Dendritic cell treated with granulocyte-macrophage colony-stimulating factor and Interleukin-4, amounts not matched to agents 40 ng/mL and 50 ng/mL, for 4 days (primary cell): Measurements from ENCODE around the gene UBE2H.
"Not testable (repeated sequence)": the region's sequence is repeated elsewhere in the genome, so short reads cannot be mapped to it uniquely, and the experiment has no call there.

Experiments
- H3K27ac Mint-ChIP-seq: one replicate; pipeline ENCODE4 v1.8.0; 2022; ENCODE audit warnings: mild to moderate bottlenecking, mixed read lengths
- H3K27me3 Mint-ChIP-seq: one replicate; pipeline ENCODE4 v1.8.0; 2022; ENCODE audit warnings: mild to moderate bottlenecking, mixed read lengths
- H3K36me3 Mint-ChIP-seq: one replicate; pipeline ENCODE4 v1.8.0; 2022; ENCODE audit warnings: low read depth, mixed read lengths
- H3K4me1 Mint-ChIP-seq: one replicate; pipeline ENCODE4 v1.8.0; 2022; ENCODE audit warnings: low read depth, mixed read lengths
- H3K4me3 Mint-ChIP-seq: one replicate; pipeline ENCODE4 v1.8.0; 2022; ENCODE audit warnings: mild to moderate bottlenecking, moderate library complexity, mixed read lengths
- H3K9me3 Mint-ChIP-seq: one replicate; pipeline ENCODE4 v1.8.0; 2022; ENCODE audit warnings: mixed read lengths
- intact Hi-C: fragments of 100-400 bp; cut with micrococcal nuclease; formaldehyde crosslinking; loops from one replicate; pipeline ENCODE4 v1.15.0; 2022

Gene UBE2H

DNA sequence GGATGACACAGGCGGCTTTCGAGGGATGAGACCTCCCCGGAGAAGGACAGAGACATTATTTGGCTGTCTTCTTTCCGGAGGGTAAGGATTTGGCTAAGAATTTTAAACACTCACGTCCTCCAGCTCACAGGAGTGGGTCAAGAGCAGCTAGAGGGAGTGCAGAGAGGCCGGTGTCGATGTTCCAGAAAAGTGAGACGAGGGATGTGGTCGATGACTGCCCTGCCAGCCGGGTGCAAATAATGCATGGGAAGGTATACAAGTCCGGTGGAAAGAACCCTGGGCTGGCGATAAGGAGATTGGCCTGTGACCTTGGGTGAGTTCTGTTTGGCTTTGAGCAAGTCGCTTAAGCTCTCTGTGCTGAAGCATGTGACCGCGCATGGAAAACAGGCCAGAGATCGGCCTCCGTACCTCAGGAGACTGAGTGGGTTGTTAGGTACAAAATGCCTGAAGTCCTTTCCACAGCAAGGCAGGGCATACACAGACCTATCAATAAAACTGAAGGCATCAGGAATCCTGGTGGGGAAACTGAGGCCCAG lies 149.1 kb downstream of the UBE2H start:
- no peak overlapping the region for H3K4me3 Mint-ChIP-seq
- H3K36me3 Mint-ChIP-seq = no peaks in the 10 kb centered on the region
- intact Hi-C loops = no loop called here
- no peaks in the 10 kb centered on the region for H3K9me3 Mint-ChIP-seq
- peaks cover 4% of the 10 kb centered on the region for H3K4me1 Mint-ChIP-seq
- peaks cover 7% of the 10 kb centered on the region for H3K27me3 Mint-ChIP-seq
- H3K27ac Mint-ChIP-seq = no peak overlapping the region

DNA sequence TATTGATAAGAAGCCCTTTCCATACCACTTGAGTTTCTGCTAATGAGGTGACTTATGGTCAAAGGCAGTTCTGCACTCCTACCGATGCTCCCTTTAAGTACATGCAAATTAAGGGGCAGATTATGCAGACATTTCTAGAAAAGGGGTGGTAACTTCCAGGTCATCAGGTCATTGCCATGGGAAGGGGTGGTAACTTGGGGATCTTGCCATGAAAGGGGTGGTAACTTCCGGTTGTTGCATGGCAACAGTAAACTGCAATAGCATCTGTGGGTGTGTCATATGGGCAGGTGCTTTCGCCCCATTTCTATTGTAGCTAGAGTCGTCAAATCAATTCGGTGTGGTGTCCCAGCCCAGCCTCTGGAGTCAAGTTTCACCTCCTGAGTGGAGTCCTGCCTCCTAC lies 150.9 kb downstream of the UBE2H start:
- no peaks in the 10 kb centered on the region for H3K36me3 Mint-ChIP-seq
- no peak overlapping the region for H3K4me3 Mint-ChIP-seq
- peaks cover 4% of the 10 kb centered on the region for H3K4me1 Mint-ChIP-seq
- H3K9me3 Mint-ChIP-seq = no peaks in the 10 kb centered on the region
- intact Hi-C loops = no loop called here
- peaks cover 7% of the 10 kb centered on the region for H3K27me3 Mint-ChIP-seq
- H3K27ac Mint-ChIP-seq = no peak overlapping the region

DNA sequence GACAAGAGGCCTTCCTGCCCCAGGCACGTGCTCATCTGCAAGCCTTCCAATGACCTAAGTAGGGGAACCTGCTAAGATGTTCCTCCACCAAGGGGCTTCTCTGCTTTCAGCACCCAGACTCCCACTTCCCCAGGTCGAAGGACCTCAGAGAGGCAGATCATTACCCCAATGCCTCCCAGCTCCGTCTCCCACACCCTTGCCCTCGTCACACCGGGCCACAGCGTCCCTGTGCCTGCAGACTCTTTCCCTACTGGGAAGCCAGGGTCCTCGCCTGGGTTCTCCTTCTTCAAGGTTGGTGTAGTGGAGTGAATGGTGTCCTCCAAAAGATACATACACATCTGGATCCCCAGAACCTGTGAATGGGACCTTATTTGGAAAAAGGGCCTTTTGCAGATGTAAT lies 151.9 kb downstream of the UBE2H start:
- no peaks in the 10 kb centered on the region for H3K36me3 Mint-ChIP-seq
- H3K4me3 Mint-ChIP-seq = no peak overlapping the region
- H3K9me3 Mint-ChIP-seq = no peaks in the 10 kb centered on the region
- peaks cover 4% of the 10 kb centered on the region for H3K4me1 Mint-ChIP-seq
- intact Hi-C loops = no loop called here
- no peak overlapping the region for H3K27ac Mint-ChIP-seq
- H3K27me3 Mint-ChIP-seq = peaks cover 7% of the 10 kb centered on the region

DNA sequence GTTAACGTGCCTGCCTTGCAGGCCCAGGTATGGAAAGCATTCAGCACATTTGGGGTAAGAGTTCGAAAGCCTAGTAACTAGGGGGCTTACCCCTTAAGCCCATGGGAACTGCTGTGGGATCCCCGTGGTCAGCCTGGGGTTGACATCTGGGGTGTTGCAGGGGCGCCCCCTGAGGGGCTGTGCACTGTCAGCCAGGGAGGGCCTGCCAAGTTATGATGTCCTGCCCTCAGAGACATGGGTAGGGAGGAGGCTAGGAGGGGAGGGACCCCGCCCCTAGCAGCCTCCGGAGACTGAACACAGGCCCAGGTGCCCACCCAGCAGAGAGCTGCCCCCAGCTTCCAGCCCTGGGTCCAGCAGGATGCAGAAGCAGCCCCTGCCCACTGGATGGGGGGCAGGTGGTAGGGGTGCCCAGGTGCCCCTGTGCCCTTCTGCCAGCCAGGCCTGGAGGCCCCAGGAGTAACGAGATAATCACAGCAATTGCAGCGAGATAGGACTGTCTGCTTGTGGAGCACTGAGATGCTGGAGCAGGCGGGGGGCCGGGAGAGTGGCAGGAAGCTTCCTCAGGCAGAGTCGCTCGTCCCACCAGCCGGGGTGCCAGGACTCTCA lies 153.3 kb downstream of the UBE2H start:
- H3K27me3 Mint-ChIP-seq = peaks cover 10% of the 10 kb centered on the region
- no peaks in the 10 kb centered on the region for H3K36me3 Mint-ChIP-seq
- no peak overlapping the region for H3K4me3 Mint-ChIP-seq
- no peaks in the 10 kb centered on the region for H3K4me1 Mint-ChIP-seq
- intact Hi-C loops = no loop called here
- H3K9me3 Mint-ChIP-seq = no peaks in the 10 kb centered on the region
- H3K27ac Mint-ChIP-seq = no peak overlapping the region

DNA sequence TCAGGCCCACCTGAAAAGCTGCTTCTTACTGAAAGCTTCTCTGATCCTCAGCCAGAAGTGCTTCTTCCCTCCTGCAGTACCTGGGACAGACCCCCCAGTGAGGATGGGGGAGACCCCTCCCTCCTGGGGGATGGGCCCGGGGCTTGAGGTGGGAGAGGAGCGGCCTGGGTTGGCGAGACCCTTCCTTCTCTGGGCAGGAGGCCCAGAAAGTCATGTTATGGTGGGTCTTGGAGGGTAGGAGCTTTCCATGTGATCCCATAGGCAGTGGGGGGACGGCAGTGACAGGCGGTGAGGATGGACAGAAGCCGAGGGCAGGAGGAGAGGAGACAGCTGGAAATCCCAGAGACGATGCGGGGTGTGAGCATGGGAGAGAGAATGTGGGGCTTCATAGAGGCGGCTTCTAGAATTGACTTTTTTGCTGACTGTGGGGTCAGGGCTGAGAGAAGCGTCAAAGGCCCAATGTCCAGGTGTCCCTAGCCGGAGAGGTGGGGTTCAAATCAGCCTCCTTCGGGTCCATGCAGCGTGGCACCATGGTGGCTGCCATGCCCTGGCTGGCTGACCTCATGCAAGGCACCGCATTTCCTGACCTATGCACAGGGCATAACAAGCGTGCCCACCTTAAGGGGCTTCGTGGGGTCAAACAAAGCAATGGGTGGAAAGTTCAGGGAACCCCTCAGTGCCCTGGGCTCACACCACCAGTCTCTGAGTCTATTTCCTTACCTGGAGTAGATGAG lies 154.0 kb downstream of the UBE2H start:
- no peak overlapping the region for H3K27ac Mint-ChIP-seq
- no peak overlapping the region for H3K4me3 Mint-ChIP-seq
- intact Hi-C loops = no loop called here
- H3K9me3 Mint-ChIP-seq = no peaks in the 10 kb centered on the region
- no peaks in the 10 kb centered on the region for H3K36me3 Mint-ChIP-seq
- H3K27me3 Mint-ChIP-seq = peaks cover 16% of the 10 kb centered on the region
- H3K4me1 Mint-ChIP-seq = no peaks in the 10 kb centered on the region

DNA sequence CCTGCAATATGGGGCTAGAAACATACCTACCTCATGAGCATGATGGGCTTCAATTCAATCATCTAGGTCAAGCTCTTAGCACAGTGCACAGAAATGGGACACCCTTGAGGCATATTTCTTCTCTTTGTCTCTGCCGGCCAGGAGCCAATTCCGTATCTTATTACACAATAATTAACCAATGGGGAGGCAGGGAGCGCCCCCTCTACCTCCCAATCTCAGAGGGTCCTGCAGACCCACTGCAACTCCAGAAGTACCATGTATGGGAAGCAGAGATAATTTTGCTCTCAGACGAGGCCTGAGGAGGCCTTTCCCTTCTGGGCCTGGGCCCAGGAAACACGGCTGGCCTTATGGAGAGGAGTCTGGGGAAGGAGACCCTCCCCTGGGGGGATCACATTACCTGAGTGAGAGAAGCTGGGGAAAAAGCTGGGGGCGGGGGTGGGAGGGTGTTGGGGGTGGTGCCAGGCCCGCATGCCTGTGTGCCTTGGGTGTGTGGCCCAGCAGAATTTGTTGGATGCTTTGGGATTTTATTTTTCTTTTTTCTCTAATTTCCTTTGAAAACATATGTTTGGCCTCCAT lies 155.5 kb downstream of the UBE2H start:
- H3K9me3 Mint-ChIP-seq = no peaks in the 10 kb centered on the region
- peaks cover 27% of the 10 kb centered on the region for H3K27me3 Mint-ChIP-seq
- no peak overlapping the region for H3K4me3 Mint-ChIP-seq
- no peak overlapping the region for H3K27ac Mint-ChIP-seq
- no peaks in the 10 kb centered on the region for H3K4me1 Mint-ChIP-seq
- no peaks in the 10 kb centered on the region for H3K36me3 Mint-ChIP-seq
- intact Hi-C loops = no loop called here

DNA sequence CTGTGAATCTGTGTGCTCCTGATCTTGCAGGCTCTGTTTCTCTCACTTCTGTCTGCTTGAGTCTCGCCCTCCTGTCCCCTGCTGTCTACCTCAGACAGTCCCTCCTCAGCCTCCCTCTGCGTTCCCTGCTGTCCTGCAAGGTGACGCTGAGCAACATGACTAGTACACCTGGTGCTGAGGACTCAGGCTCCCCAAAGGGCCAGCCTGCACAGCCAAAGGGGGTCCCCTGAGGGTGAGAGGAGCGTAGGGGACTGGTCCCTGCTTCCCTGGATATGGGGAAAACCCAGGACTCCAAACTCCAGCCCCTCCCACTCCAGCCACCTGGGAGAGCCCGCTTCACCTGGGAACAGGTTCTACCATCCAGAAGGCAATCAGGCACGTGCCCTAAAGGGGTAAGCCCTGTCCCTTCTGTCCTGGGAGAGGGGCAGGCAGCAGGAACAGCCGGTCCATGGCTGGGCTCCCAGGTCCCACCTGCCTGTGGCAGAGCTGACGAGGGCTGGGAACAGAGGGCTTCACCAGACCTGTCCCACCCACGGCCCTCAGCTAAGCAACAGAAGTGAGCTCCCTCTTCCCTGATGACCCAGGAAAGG lies 156.5 kb downstream of the UBE2H start:
- intact Hi-C loops = no loop called here
- Mint-ChIP-seq H3K9me3 (no peaks in the 10 kb centered on the region), H3K27ac (no peak overlapping the region), H3K4me1 (no peaks in the 10 kb centered on the region), H3K27me3 (peaks cover 33% of the 10 kb centered on the region), H3K36me3 (no peaks in the 10 kb centered on the region), H3K4me3 (no peak overlapping the region)

DNA sequence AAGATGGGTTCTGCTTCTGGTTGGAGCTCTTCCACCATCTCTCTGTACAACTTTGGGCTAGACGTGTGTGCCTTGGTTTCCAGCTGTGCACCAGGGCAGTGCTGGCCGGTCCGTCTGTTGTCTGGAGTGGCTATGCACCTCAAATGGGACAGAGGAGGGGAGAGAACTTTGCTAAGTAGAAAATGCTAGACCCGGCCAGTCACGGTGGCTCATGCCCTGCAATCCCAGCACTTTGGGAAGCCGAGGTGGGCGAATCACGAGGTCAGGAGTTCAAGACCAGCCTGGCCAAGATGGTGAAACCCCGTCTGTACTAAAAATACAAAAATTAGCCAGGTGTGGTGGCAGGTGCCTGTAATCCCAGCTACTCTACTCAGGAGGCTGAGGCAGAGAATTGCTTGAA lies 158.3 kb downstream of the UBE2H start:
- H3K4me3 Mint-ChIP-seq, H3K36me3 Mint-ChIP-seq, H3K9me3 Mint-ChIP-seq, H3K4me1 Mint-ChIP-seq, H3K27ac Mint-ChIP-seq, intact Hi-C loops: not testable (repeated sequence)
- H3K27me3 Mint-ChIP-seq = peaks cover 49% of the 10 kb centered on the region

DNA sequence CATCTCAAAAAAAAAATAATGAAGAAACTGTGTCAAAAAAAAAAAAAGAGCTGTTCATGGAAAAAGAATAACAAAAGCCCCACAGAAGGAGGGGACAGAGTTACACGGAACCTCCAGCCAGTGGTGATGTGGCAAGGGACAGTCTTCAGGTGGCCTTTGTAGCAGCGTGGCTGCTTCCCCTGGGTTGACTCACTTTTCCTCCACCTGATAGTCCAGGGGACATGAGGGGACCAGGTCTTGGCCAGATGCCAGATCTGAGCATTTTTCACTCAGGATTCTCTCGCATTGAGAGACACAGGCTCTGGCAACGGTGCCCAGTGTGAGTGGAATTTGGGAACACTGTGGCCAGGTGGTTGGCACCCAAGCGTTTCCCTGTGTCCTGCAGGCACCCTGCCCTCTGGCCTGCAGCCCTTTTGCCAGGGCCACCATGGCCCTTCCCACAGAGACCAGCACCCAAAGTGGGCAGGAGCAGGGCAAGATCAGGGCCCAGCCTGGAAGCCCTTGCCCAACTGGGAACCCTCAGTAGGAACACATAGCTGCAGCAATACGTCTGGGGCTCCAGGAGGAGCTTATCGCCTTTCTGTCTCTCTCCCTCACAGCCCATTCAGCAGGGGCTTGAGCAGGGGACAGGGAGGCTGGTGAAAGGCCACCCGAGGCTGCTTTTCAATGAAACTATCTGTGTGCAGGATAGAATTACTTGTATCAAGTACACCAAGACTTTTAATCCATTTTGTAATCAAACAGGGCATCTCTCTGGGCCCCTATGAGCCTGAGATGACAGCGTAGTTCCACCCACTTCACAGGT lies 159.1 kb downstream of the UBE2H start:
- no peaks in the 10 kb centered on the region for H3K4me1 Mint-ChIP-seq
- H3K27ac Mint-ChIP-seq = no peak overlapping the region
- intact Hi-C loops = no loop called here
- H3K9me3 Mint-ChIP-seq = no peaks in the 10 kb centered on the region
- H3K36me3 Mint-ChIP-seq = no peaks in the 10 kb centered on the region
- peaks cover 56% of the 10 kb centered on the region for H3K27me3 Mint-ChIP-seq
- H3K4me3 Mint-ChIP-seq = no peak overlapping the region

DNA sequence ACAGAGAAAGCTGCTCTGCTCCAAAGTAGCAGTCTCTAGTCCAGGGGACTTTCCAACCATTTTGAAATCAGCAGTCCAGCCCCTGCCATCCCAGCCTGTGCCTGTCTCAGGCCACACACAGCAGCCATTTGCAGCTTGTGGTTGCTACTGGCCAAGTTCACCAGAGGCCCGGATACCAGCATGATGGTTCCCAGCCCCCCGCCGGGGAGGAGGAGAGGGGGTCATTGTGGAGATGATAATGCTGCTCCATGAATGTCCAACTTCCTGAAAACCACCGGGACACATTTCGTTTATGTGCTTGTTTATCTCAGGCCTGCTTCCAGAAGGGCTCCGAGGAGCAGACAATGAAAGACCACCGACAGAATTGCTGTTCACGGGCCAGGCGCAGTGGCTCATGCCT lies 160.0 kb downstream of the UBE2H start:
- Mint-ChIP-seq H3K36me3 (no peaks in the 10 kb centered on the region), H3K9me3 (no peaks in the 10 kb centered on the region), H3K4me1 (no peaks in the 10 kb centered on the region), H3K4me3 (no peak overlapping the region), H3K27ac (no peak overlapping the region), H3K27me3 (peaks cover 65% of the 10 kb centered on the region)
- intact Hi-C loops = no loop called here

DNA sequence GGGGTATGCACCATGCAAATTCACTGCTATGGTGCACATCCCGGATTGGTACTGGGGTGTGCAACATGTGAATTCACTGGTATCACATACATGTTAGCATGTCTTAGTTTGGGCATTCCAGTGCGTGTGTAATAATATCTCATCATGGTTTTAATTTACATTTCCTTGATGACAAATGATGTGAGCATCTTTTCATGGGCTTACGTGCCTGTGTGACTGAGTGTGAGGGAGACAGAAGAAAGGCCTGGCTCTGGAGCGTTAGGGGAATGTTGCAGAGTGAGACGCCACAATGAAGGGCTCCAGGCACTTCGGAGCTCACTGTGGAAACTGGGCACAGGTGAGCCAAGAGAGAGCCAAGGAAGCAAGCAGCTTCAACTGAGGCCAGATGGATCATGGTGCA lies 162.6 kb downstream of the UBE2H start:
- intact Hi-C loops = no loop called here
- Mint-ChIP-seq H3K9me3 (no peaks in the 10 kb centered on the region), H3K27ac (no peak overlapping the region), H3K27me3 (peaks cover 89% of the 10 kb centered on the region), H3K4me3 (no peak overlapping the region), H3K36me3 (no peaks in the 10 kb centered on the region), H3K4me1 (peaks cover 16% of the 10 kb centered on the region)

DNA sequence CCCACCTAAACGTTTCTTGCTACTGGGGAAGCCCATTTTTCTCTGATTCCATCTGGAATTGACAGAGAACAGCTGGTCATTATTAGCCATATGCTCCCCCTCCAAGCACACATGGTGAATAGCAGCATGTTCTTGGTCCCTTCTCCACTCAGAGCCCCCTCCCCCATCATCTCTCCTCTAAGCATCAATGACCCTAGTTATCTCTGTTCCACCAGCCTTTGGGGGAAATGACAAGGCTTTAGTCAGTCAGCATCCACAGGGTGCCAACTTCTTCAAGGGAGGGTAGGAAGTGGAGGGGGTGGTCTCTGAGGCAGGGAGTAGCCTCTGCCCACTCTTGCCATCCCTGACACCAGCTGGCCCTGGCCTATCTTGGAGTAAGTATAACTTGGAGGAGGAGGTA lies 163.1 kb downstream of the UBE2H start:
- intact Hi-C loops = no loop called here
- H3K27me3 Mint-ChIP-seq = peaks cover 93% of the 10 kb centered on the region
- no peaks in the 10 kb centered on the region for H3K9me3 Mint-ChIP-seq
- no peak overlapping the region for H3K27ac Mint-ChIP-seq
- peaks cover 20% of the 10 kb centered on the region for H3K4me1 Mint-ChIP-seq
- H3K36me3 Mint-ChIP-seq = no peaks in the 10 kb centered on the region
- no peak overlapping the region for H3K4me3 Mint-ChIP-seq

DNA sequence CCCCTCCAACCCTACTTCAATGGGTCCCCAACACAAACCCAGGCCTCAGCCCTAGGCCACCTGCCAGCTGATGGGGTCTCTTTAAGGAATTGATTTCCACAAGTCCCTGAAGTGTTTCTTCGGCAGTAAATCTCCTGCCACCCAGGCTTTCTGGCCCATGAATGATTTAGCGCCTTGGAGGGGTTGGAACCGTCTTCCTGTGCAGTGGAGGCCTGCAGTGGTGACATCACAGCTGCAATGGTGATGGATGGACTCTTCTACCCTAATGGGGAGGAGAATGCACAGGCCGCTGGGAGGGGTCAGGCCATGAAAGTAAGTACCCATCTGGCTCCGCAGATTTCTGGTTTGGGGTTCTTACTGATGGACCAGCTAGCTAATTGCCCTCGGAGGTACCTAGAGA lies 163.8 kb downstream of the UBE2H start:
- Mint-ChIP-seq H3K9me3 (no peaks in the 10 kb centered on the region), H3K27me3 (peaks cover 95% of the 10 kb centered on the region), H3K36me3 (no peaks in the 10 kb centered on the region), H3K4me1 (peaks cover 25% of the 10 kb centered on the region), H3K27ac (no peak overlapping the region), H3K4me3 (no peak overlapping the region)
- intact Hi-C loops = no loop called here
